HepG2 (cell line): ENCODE data around the gene ASTN2. TPM values are rescaled to one million over a fixed set of nuclear protein-coding genes. Genes with fewer than 3 reads are reported as not detected.

ENCODE experiments used
- BHLHE40 ChIP-seq: IDR thresholded peaks from 2 replicates; pipeline ENCODE4 v1.6.1; 2011; ENCODE audit warnings: low read length, improper control_type of control experiment
- CHD4 ChIP-seq: fragments of 200-600 bp; sonication (generic); IDR thresholded peaks from 2 replicates; pipeline ENCODE4 v1.7.0; 2017; ENCODE audit warnings: mild to moderate bottlenecking, low read length, borderline replicate concordance
- HIVEP1 ChIP-seq: sonication (generic); formaldehyde crosslinking; IDR thresholded peaks from 2 replicates; pipeline ENCODE4 v1.4.0; 2020; ENCODE audit warnings: mild to moderate bottlenecking, missing genetic modification reagents
- MYC ChIP-seq: sonication (generic); formaldehyde crosslinking; IDR thresholded peaks from 2 replicates; pipeline ENCODE4 v1.9.0; 2021; ENCODE audit warnings: missing genetic modification reagents, borderline replicate concordance
- NFKBIZ ChIP-seq: IDR thresholded peaks from 2 replicates; pipeline ENCODE4 v1.6.1; 2018; ENCODE audit warnings: missing genetic modification reagents, missing compliant biosample characterization
- NR2C2 ChIP-seq: sonication (generic); formaldehyde crosslinking; IDR thresholded peaks from 2 replicates; pipeline ENCODE4 v1.4.0; 2020; ENCODE audit warnings: missing genetic modification reagents, mild to moderate bottlenecking, moderate library complexity, borderline replicate concordance
- PHF20 ChIP-seq: sonication (generic); formaldehyde crosslinking; IDR thresholded peaks from 2 replicates; pipeline ENCODE4 v1.5.0; 2020; ENCODE audit warnings: mild to moderate bottlenecking, missing genetic modification reagents
- POGZ ChIP-seq: sonication (generic); formaldehyde crosslinking; IDR thresholded peaks from 2 replicates; pipeline ENCODE4 v1.4.0; 2020; ENCODE audit warnings: mild to moderate bottlenecking, missing genetic modification reagents
- POLR2A ChIP-seq, 2 experiments: IDR thresholded peaks; 2 replicates each; pipeline ENCODE4 v1.6.1; 2011; ENCODE audit warnings: low read depth in 2 of 2, low read length in 2 of 2, mild to moderate bottlenecking in 1 of 2, moderate library complexity in 1 of 2; ENCODE audit not compliant: insufficient read depth in 1 of 2
- RARG ChIP-seq: sonication (generic); formaldehyde crosslinking; IDR thresholded peaks from 2 replicates; pipeline ENCODE4 v1.4.0; 2020; ENCODE audit warnings: low read depth, mild to moderate bottlenecking, missing genetic modification reagents
- SOX6 ChIP-seq, 2 experiments: fragments of 450-650 bp in 1 of 2; sonication (generic) in 1 of 2; formaldehyde crosslinking in 1 of 2; IDR thresholded peaks; 2 replicates each; pipeline versions ENCODE4 v1.4.0 to v1.6.1; 2017 to 2020; ENCODE audit warnings: antibody characterized with exemption in 1 of 2, mild to moderate bottlenecking in 1 of 2, missing genetic modification reagents in 1 of 2
- TSC22D2 ChIP-seq: sonication (generic); formaldehyde crosslinking; IDR thresholded peaks from 2 replicates; pipeline ENCODE4 v1.5.1; 2020; ENCODE audit warnings: missing genetic modification reagents, mild to moderate bottlenecking, borderline replicate concordance
- ZNF331 ChIP-seq: sonication (generic); formaldehyde crosslinking; IDR thresholded peaks from 2 replicates; pipeline ENCODE4 v1.4.0; 2020; ENCODE audit warnings: missing genetic modification reagents
- ZNF446 ChIP-seq: sonication (generic); formaldehyde crosslinking; IDR thresholded peaks from 2 replicates; pipeline ENCODE4 v1.5.0; 2020; ENCODE audit warnings: mild to moderate bottlenecking, missing genetic modification reagents
- polyA plus RNA-seq, 8 experiments: library from polyadenylated mRNA; depleted of rRNA in 3 of 8; stranded (reverse) in 7 of 8; unstranded in 1 of 8; fragments of >200 nt; fragmentation: Illumina TruSeq in 4 of 8; extraction: Trizol in 4 of 8; gene quantifications; 2 replicates each; pipeline versions ENCODE4 v1.2.1 to v1.2.3, GENCODE V29; 2011 to 2016; ENCODE audit warnings: low read depth in 4 of 8, missing spikeins in 1 of 8, mixed read lengths in 1 of 8; ENCODE audit not compliant: insufficient read depth in 1 of 8
- total RNA-seq, 5 experiments: library from RNA; depleted of rRNA; stranded (reverse); fragments of >200 nt; fragmentation: Illumina TruSeq; extraction: Trizol; gene quantifications; 2 replicates each; pipeline ENCODE4 v1.2.3, GENCODE V29; 2016; ENCODE audit warnings: low read depth in 1 of 5
- TF ChIP-seq, protein P1 (sequence below): sonication (generic); formaldehyde crosslinking; conservative IDR thresholded peaks from 2 replicates; pipeline ENCODE4 v1.4.0; 2020; ENCODE audit warnings: mild to moderate bottlenecking, missing genetic modification reagents, moderate library complexity
- TF ChIP-seq, protein P2 (sequence below): IDR thresholded peaks from 2 replicates; pipeline ENCODE4 v1.4.0; 2020; ENCODE audit warnings: mild to moderate bottlenecking, missing genetic modification reagents
- TF ChIP-seq, protein P3 (sequence below): sonication (generic); formaldehyde crosslinking; IDR thresholded peaks from 2 replicates; pipeline ENCODE4 v1.5.1; 2020; ENCODE audit warnings: mild to moderate bottlenecking, missing genetic modification reagents, moderate library complexity

Gene ASTN2
- total and polyA plus RNA-seq, 2 of the 13 experiments (the other 11 are each of a cell fraction or from before 2014, with no cell fraction given), result 5.2 to 13.5 TPM

DNA sequence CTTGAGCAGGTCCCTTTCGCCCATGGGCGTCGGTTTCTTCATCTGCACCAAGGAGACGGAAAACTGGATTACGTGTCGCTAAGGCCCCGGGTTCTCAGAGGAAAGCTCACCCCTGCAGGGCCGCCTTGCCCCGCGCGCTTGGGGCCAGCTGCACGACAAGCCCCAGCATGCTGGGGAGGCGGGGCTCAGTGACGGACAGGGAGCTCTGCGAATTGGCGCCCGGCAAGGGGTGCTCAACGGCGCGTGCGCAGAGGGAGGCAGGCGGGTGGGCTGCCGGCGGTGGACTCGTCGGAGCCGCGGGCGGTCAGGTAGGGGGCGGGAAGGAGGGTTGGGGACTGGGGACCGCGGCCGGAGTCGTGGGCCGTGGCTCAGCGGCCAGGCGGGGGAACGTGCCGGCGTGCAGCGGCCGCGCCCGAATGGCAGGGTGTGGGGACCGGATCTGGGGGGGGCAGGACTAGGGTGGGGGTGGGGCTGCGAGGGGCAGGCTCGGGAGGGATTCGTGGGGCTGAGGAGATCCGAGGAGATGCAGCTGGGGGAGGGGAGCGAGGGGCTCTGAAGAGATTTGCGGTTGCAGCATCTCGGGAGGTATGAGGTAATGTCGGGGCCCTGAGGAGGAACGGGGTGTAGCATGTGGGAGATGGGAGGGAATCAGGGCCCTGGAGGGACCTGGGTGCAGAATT is 727.6 kb downstream of the ASTN2 start, which contains the start of gene TRIM32 (continued):
- TF ChIP-seq, protein P1, sequence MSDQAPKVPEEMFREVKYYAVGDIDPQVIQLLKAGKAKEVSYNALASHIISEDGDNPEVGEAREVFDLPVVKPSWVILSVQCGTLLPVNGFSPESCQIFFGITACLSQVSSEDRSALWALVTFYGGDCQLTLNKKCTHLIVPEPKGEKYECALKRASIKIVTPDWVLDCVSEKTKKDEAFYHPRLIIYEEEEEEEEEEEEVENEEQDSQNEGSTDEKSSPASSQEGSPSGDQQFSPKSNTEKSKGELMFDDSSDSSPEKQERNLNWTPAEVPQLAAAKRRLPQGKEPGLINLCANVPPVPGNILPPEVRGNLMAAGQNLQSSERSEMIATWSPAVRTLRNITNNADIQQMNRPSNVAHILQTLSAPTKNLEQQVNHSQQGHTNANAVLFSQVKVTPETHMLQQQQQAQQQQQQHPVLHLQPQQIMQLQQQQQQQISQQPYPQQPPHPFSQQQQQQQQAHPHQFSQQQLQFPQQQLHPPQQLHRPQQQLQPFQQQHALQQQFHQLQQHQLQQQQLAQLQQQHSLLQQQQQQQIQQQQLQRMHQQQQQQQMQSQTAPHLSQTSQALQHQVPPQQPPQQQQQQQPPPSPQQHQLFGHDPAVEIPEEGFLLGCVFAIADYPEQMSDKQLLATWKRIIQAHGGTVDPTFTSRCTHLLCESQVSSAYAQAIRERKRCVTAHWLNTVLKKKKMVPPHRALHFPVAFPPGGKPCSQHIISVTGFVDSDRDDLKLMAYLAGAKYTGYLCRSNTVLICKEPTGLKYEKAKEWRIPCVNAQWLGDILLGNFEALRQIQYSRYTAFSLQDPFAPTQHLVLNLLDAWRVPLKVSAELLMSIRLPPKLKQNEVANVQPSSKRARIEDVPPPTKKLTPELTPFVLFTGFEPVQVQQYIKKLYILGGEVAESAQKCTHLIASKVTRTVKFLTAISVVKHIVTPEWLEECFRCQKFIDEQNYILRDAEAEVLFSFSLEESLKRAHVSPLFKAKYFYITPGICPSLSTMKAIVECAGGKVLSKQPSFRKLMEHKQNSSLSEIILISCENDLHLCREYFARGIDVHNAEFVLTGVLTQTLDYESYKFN (CRISPR knock-in tag), result no peak
- TF ChIP-seq POGZ (CRISPR knock-in tag), result peak; percentile 69
- TF ChIP-seq, protein P2, sequence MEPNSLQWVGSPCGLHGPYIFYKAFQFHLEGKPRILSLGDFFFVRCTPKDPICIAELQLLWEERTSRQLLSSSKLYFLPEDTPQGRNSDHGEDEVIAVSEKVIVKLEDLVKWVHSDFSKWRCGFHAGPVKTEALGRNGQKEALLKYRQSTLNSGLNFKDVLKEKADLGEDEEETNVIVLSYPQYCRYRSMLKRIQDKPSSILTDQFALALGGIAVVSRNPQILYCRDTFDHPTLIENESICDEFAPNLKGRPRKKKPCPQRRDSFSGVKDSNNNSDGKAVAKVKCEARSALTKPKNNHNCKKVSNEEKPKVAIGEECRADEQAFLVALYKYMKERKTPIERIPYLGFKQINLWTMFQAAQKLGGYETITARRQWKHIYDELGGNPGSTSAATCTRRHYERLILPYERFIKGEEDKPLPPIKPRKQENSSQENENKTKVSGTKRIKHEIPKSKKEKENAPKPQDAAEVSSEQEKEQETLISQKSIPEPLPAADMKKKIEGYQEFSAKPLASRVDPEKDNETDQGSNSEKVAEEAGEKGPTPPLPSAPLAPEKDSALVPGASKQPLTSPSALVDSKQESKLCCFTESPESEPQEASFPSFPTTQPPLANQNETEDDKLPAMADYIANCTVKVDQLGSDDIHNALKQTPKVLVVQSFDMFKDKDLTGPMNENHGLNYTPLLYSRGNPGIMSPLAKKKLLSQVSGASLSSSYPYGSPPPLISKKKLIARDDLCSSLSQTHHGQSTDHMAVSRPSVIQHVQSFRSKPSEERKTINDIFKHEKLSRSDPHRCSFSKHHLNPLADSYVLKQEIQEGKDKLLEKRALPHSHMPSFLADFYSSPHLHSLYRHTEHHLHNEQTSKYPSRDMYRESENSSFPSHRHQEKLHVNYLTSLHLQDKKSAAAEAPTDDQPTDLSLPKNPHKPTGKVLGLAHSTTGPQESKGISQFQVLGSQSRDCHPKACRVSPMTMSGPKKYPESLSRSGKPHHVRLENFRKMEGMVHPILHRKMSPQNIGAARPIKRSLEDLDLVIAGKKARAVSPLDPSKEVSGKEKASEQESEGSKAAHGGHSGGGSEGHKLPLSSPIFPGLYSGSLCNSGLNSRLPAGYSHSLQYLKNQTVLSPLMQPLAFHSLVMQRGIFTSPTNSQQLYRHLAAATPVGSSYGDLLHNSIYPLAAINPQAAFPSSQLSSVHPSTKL (CRISPR knock-in tag), result peak; percentile 32; the same call in 1 of the 2 replicates
- TF ChIP-seq SOX6 (IDR thresholded peaks at IDR 0.05), result no peak
- TF ChIP-seq SOX6 (CRISPR knock-in tag; IDR thresholded peaks at IDR 0.05), result peak; percentile 33; the same call in 1 of the 2 replicates
- TF ChIP-seq ZNF331 (CRISPR knock-in tag), result peak; percentile 16; the same call in 1 of the 2 replicates
- no peak for TF ChIP-seq CHD4
- peak; percentile 47 to 90; a peak in 3 of 4 replicates for TF ChIP-seq POLR2A (IDR thresholded peaks at IDR 0.05; ENCODE audit: insufficient read depth in 1 of 2, low read depth in 2 of 2, low read length in 2 of 2)
- 0 out of 2 replicates have a peak, but pooled peaks have one; percentile 23 for TF ChIP-seq NR2C2 (CRISPR knock-in tag)
- peak; percentile 39; the same call in 1 of the 2 replicates for TF ChIP-seq PHF20
- 0 out of 2 replicates have a peak, but pooled peaks have one; percentile 18 for TF ChIP-seq HIVEP1 (CRISPR knock-in tag)
- TF ChIP-seq RARG, result no peak
- TF ChIP-seq, protein P3, sequence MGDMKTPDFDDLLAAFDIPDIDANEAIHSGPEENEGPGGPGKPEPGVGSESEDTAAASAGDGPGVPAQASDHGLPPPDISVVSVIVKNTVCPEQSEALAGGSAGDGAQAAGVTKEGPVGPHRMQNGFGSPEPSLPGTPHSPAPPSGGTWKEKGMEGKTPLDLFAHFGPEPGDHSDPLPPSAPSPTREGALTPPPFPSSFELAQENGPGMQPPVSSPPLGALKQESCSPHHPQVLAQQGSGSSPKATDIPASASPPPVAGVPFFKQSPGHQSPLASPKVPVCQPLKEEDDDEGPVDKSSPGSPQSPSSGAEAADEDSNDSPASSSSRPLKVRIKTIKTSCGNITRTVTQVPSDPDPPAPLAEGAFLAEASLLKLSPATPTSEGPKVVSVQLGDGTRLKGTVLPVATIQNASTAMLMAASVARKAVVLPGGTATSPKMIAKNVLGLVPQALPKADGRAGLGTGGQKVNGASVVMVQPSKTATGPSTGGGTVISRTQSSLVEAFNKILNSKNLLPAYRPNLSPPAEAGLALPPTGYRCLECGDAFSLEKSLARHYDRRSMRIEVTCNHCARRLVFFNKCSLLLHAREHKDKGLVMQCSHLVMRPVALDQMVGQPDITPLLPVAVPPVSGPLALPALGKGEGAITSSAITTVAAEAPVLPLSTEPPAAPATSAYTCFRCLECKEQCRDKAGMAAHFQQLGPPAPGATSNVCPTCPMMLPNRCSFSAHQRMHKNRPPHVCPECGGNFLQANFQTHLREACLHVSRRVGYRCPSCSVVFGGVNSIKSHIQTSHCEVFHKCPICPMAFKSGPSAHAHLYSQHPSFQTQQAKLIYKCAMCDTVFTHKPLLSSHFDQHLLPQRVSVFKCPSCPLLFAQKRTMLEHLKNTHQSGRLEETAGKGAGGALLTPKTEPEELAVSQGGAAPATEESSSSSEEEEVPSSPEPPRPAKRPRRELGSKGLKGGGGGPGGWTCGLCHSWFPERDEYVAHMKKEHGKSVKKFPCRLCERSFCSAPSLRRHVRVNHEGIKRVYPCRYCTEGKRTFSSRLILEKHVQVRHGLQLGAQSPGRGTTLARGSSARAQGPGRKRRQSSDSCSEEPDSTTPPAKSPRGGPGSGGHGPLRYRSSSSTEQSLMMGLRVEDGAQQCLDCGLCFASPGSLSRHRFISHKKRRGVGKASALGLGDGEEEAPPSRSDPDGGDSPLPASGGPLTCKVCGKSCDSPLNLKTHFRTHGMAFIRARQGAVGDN (CRISPR knock-in tag), result peak; percentile 89
- peak; percentile 75; the same call in 1 of the 2 replicates for TF ChIP-seq NFKBIZ
- no peak for TF ChIP-seq BHLHE40
- TF ChIP-seq MYC (CRISPR knock-in tag), result peak; percentile 73; the same call in 1 of the 2 replicates
- peak; percentile 21; the same call in 1 of the 2 replicates for TF ChIP-seq TSC22D2 (CRISPR knock-in tag)
- 0 out of 2 replicates have a peak, but pooled peaks have one; percentile 26 for TF ChIP-seq ZNF446 (CRISPR knock-in tag)
